Bronchial epithelial cell (primary cell): ENCODE data around the gene HIVEP3. TPM values are rescaled to one million over a fixed set of nuclear protein-coding genes. Genes with fewer than 3 reads are reported as not detected.

Experiments used
- DNase-seq: peaks from one replicate; pipeline ENCODE4 v3.0.0-alpha.2; 2010; ENCODE audit warnings: low read depth
- FAIRE-seq: peaks from 2 replicates; lab custom pipeline; 2011; peaks lifted over from hg19 to GRCh38; lab: Jason Lieb, UNC
- H3K27me3 ChIP-seq: 2 replicates; pipeline ENCODE4 v1.5.1; 2011; ENCODE audit warnings: low read length; ENCODE audit not compliant: control insufficient read depth, insufficient read depth
- H3K36me3 ChIP-seq: 2 replicates; pipeline ENCODE4 v1.5.1; 2011; ENCODE audit warnings: low read length; ENCODE audit not compliant: control insufficient read depth, insufficient read depth
- H3K4me3 ChIP-seq: 2 replicates; pipeline ENCODE4 v1.5.1; 2011; ENCODE audit warnings: mild to moderate bottlenecking, low read depth, low read length, control low read depth
- CTCF ChIP-seq: IDR thresholded peaks from 2 replicates; pipeline ENCODE4 v1.5.1; 2011; ENCODE audit warnings: mild to moderate bottlenecking, moderate library complexity, low read length, control low read depth, inconsistent platforms; ENCODE audit not compliant: insufficient read depth, severe bottlenecking
- total RNA-seq: library from RNA; depleted of rRNA; stranded (reverse); fragments of >200 nt; gene quantifications from 2 replicates; pipeline ENCODE4 v1.2.1, GENCODE V29; 2014

HIVEP3 gene
- total RNA-seq, 1 donor from 2014 or later, result under 0.01 TPM

GRCh38 chr1:41707793-41708192, 210.9 kb downstream of the HIVEP3 start:
- H3K4me3 ChIP-seq, result no peak overlapping the region

GRCh38 chr1:41705798-41706197, 212.9 kb downstream of the HIVEP3 start:
- TF ChIP-seq CTCF, result no peak
- Histone ChIP-seq H3K27me3 (no peaks in the 10 kb centered on the region), H3K36me3 (no peaks in the 10 kb centered on the region), H3K4me3 (no peak overlapping the region)
- DNase-seq (no peak), FAIRE-seq (no peak)

More at GRCh38 chr1:41707793-41708192, 210.9 kb downstream of the HIVEP3 start:
- TF ChIP-seq CTCF, result no peak
- DNase-seq (no peak), FAIRE-seq (no peak)
- Histone ChIP-seq H3K27me3 (no peaks in the 10 kb centered on the region), H3K36me3 (no peaks in the 10 kb centered on the region)

- DNase-seq, result no peak
- no peak for TF ChIP-seq CTCF
- Histone ChIP-seq H3K4me3 (no peak overlapping the region), H3K36me3 (no peaks in the 10 kb centered on the region), H3K27me3 (no peaks in the 10 kb centered on the region)
- no peak for FAIRE-seq
These were observed 214.5 kb downstream of the HIVEP3 start for GRCh38 chr1:41704196-41704595.

GRCh38 chr1:41702771-41703170, 216.0 kb downstream of the HIVEP3 start:
- no peak for TF ChIP-seq CTCF
- no peak overlapping the region for H3K4me3 ChIP-seq
- no peaks in the 10 kb centered on the region for H3K36me3 ChIP-seq
- FAIRE-seq (no peak), DNase-seq (no peak)
- no peaks in the 10 kb centered on the region for H3K27me3 ChIP-seq

GRCh38 chr1:41700986-41701535, 217.7 kb downstream of the HIVEP3 start:
- Histone ChIP-seq H3K36me3 (no peaks in the 10 kb centered on the region), H3K27me3 (no peaks in the 10 kb centered on the region), H3K4me3 (no peak overlapping the region)
- no peak for TF ChIP-seq CTCF
- no peak for FAIRE-seq
- DNase-seq, result no peak

- no peak for TF ChIP-seq CTCF
- FAIRE-seq (no peak), DNase-seq (no peak)
- Histone ChIP-seq H3K27me3 (no peaks in the 10 kb centered on the region), H3K36me3 (no peaks in the 10 kb centered on the region), H3K4me3 (no peak overlapping the region)
These were observed 218.1 kb downstream of the HIVEP3 start for GRCh38 chr1:41700581-41700980.
